Measurements from ENCODE around the gene POU2F3. TPM values are rescaled to one million over a fixed set of nuclear protein-coding genes. Genes with fewer than 3 reads are reported as not detected.

Gene POU2F3
- total RNA-seq, 1 donor from 2014 or later, result not detected

GRCh38 chr11:120342678-120343077 is 102.7 kb downstream of the POU2F3 start:
- no peak overlapping the region for H3K4me3 Mint-ChIP-seq (ENCODE audit: unreplicated experiment)
- H3K27ac Mint-ChIP-seq (ENCODE audit: unreplicated experiment), result no peak overlapping the region
- no peaks in the 10 kb centered on the region for H3K9me3 Mint-ChIP-seq (ENCODE audit: unreplicated experiment)
- H3K4me1 Mint-ChIP-seq (ENCODE audit: unreplicated experiment), result peaks cover 75% of the 10 kb centered on the region
- no peak for DNase-seq (ENCODE audit: extremely low spot score, unreplicated experiment)
- no peak for TF ChIP-seq CTCF (IDR thresholded peaks at IDR 0.05)
- no peaks in the 10 kb centered on the region for H3K36me3 Mint-ChIP-seq (ENCODE audit: unreplicated experiment)
- H3K27me3 Mint-ChIP-seq (ENCODE audit: unreplicated experiment), result no peaks in the 10 kb centered on the region

GRCh38 chr11:120343429-120343828 is 103.5 kb downstream of the POU2F3 start:
- no peak overlapping the region for H3K4me3 Mint-ChIP-seq (ENCODE audit: unreplicated experiment)
- H3K27me3 Mint-ChIP-seq (ENCODE audit: unreplicated experiment), result no peaks in the 10 kb centered on the region
- no peak overlapping the region for H3K27ac Mint-ChIP-seq (ENCODE audit: unreplicated experiment)
- TF ChIP-seq CTCF (IDR thresholded peaks at IDR 0.05), result no peak
- peaks cover 79% of the 10 kb centered on the region for H3K4me1 Mint-ChIP-seq (ENCODE audit: unreplicated experiment)
- H3K36me3 Mint-ChIP-seq (ENCODE audit: unreplicated experiment), result no peaks in the 10 kb centered on the region
- no peaks in the 10 kb centered on the region for H3K9me3 Mint-ChIP-seq (ENCODE audit: unreplicated experiment)
- DNase-seq (ENCODE audit: extremely low spot score, unreplicated experiment), result no peak

- Mint-ChIP-seq H3K27me3 (ENCODE audit: unreplicated experiment) (no peaks in the 10 kb centered on the region), H3K27ac (ENCODE audit: unreplicated experiment) (peak overlapping the region; percentile 54), H3K4me3 (ENCODE audit: unreplicated experiment) (no peak overlapping the region), H3K36me3 (ENCODE audit: unreplicated experiment) (no peaks in the 10 kb centered on the region), H3K9me3 (ENCODE audit: unreplicated experiment) (no peaks in the 10 kb centered on the region), H3K4me1 (ENCODE audit: unreplicated experiment) (peaks cover 76% of the 10 kb centered on the region)
- TF ChIP-seq CTCF (IDR thresholded peaks at IDR 0.05), result no peak
- no peak for DNase-seq (ENCODE audit: extremely low spot score, unreplicated experiment)
These were observed 104.5 kb downstream of the POU2F3 start for GRCh38 chr11:120344302-120345004.

GRCh38 chr11:120346233-120346632 is 106.3 kb downstream of the POU2F3 start:
- Mint-ChIP-seq H3K4me3 (ENCODE audit: unreplicated experiment) (no peak overlapping the region), H3K9me3 (ENCODE audit: unreplicated experiment) (no peaks in the 10 kb centered on the region), H3K27ac (ENCODE audit: unreplicated experiment) (peak overlapping the region; percentile 88), H3K4me1 (ENCODE audit: unreplicated experiment) (peaks cover 71% of the 10 kb centered on the region), H3K27me3 (ENCODE audit: unreplicated experiment) (no peaks in the 10 kb centered on the region), H3K36me3 (ENCODE audit: unreplicated experiment) (no peaks in the 10 kb centered on the region)
- TF ChIP-seq CTCF (IDR thresholded peaks at IDR 0.05), result no peak
- no peak for DNase-seq (ENCODE audit: extremely low spot score, unreplicated experiment)

GRCh38 chr11:120350637-120351036 is 110.7 kb downstream of the POU2F3 start:
- no peak for DNase-seq (ENCODE audit: extremely low spot score, unreplicated experiment)
- no peak for TF ChIP-seq CTCF (IDR thresholded peaks at IDR 0.05)
- Mint-ChIP-seq H3K27ac (ENCODE audit: unreplicated experiment) (peak overlapping the region; percentile 44), H3K36me3 (ENCODE audit: unreplicated experiment) (no peaks in the 10 kb centered on the region), H3K9me3 (ENCODE audit: unreplicated experiment) (no peaks in the 10 kb centered on the region), H3K4me3 (ENCODE audit: unreplicated experiment) (no peak overlapping the region), H3K27me3 (ENCODE audit: unreplicated experiment) (no peaks in the 10 kb centered on the region), H3K4me1 (ENCODE audit: unreplicated experiment) (peaks cover 65% of the 10 kb centered on the region)
